CD4-positive, alpha-beta T cell treated with Interleukin-12 subunit alpha and Interleukin-12 subunit beta, for 1 hour (primary cell): ENCODE results near the gene TNFAIP6.
A peak's percentile ranks its signal among the peaks of the same experiment; 100 is the strongest.
"Not testable (repeated sequence)": the region's sequence is repeated elsewhere in the genome, so short reads cannot be mapped to it uniquely, and the experiment has no call there.

Experiments
- DNase-seq: peaks from one replicate; pipeline ENCODE4 v3.0.0-alpha.2; 2020

Gene TNFAIP6

DNA sequence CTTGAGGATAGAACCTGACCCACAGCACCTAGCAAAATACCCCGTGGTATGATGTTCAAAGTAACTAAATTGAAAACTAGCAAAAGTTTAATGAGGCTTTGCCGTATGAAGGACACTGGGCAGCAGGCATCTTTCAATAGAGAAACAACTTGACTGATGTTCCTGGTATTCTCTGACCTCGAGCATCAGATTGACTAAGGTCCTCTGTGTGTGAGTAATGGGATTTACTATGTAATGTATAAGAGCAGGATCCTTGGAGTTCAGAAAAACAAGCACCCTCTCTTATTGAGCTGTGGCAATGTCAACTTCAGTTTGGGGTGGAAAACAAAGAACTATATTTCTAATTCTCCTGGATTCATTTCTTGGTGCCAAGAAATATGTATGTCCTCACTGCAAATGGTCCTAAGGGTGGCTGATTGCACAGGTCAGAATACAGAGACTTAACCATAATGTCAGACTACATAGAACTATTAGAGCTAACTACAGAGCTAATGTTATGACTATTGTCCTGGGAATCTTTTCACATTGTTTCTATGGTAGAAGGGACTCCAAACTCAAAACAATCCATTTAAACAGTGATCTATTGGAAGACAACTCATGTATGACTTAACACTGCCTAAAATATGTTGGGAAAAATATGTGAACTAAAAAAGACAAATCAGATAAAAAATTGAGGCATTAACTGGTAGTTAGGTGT is 4.4 kb downstream of the TNFAIP6 start:
- no peak for DNase-seq

GRCh38 chr2:151363709-151364108 is 6.3 kb downstream of the TNFAIP6 start:
- DNase-seq, result peak; percentile 1

- no peak for DNase-seq
Measured at GRCh38 chr2:151367571-151367970, 10.2 kb downstream of the TNFAIP6 start.

DNA sequence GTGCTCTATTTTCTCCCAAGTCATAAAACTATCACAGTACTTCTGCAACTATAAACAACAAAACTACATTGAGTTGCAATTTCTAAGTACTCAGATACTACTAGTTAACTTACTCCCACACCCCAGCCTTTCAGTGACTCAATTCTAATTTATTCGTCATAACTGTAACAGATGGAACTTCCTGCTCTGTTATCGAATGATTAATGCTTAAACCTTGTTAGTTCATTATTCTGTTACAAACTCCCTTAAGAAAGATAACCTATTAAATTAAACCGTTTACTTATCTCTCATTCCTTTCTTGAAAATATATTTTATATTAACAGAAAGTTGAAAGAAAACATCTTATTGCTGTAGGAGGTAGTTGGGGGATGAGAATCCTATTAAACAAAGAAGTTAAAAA is 17.0 kb downstream of the TNFAIP6 start:
- no peak for DNase-seq

DNA sequence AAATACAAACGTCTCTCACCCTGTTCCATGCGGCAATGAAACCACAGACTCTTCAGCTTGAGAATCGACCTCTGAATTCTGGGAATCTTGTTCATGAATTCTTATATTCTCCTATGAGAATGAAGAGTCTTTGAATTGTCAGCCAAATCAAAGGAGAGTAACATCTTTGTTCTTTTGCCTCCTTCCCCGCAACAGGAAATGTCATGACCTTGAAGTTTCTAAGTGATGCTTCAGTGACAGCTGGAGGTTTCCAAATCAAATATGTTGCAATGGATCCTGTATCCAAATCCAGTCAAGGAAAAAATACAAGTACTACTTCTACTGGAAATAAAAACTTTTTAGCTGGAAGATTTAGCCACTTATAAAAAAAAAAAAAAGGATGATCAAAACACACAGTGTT is 21.8 kb downstream of the TNFAIP6 start:
- DNase-seq, result no peak

DNA sequence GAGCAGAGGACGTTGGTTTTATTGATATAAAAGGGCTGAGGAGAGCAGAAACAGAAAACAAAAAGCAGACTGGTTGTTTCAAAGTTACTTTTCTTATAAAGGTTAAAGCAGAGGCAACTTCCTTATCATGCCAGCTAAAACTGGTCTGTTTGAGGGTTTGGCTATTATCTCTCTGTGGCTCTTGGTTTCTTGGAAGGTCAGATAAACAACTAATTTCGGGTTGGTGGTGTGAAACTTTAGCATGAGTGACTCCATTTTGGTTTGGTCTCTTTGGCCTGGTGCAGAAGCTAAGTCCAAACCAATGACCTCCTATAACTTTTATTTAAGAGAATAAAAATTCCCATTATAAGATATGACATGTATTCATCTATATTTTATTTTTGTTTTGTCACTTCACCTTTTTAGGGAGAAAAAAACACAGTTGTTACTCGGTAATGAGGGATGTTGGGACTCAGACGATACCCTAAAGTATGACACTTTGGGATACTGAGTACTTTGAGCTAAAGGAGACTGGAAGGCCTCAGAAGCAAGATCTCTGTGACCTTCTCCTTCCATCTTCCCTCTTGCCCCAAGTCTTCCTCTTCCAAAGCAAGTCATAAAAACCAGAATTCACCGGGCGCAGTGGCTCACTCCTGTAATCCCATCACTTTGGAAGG is 23.3 kb downstream of the TNFAIP6 start:
- DNase-seq, result no peak

DNA sequence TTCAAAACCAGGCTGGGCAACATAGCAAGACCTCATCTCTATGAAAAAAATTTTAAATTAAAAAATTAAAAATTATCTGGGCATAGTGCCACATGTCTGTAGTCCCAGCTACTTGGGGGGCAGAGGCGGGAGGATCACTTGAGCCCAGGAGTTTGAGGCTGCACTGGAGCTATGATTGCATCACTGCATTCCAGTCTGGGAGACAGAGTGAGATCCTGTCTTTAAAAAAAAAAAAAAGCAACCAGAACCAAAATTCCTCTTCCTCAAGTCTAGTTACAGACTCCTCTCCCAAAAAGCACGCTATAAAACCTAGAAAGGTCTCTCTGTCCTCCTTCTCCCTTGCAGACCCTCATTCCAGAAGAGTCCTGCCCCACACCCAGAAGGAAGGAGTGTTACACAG is 23.9 kb downstream of the TNFAIP6 start:
- no peak for DNase-seq

- DNase-seq, result no peak
Measured at GRCh38 chr2:151388011-151388410, 30.6 kb downstream of the TNFAIP6 start.

DNA sequence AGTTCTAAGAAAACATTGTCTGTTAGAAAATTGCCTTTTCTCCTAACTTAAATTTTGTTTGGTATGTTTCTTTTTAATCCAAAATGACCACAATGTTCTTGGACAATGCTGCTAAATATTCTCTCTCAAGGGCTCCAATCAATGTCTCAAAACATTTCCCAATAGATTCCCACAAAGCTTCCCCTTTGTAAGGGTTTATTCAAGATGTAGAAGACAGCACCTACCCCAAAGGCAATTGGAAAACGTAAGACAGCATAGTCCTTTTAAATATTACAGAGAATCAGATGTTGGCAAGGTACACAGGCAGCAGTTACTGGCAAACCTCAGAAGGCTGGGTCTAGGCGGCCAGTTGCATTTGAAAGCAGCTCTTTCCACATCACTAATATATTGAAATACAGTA is 34.0 kb downstream of the TNFAIP6 start:
- DNase-seq, result no peak

GRCh38 chr2:151394509-151394908 is 37.1 kb downstream of the TNFAIP6 start:
- DNase-seq, result no peak

GRCh38 chr2:151395509-151396374 is 38.4 kb downstream of the TNFAIP6 start:
- no peak for DNase-seq

- no peak for DNase-seq
Measured at GRCh38 chr2:151399981-151400380, 42.6 kb downstream of the TNFAIP6 start.

DNA sequence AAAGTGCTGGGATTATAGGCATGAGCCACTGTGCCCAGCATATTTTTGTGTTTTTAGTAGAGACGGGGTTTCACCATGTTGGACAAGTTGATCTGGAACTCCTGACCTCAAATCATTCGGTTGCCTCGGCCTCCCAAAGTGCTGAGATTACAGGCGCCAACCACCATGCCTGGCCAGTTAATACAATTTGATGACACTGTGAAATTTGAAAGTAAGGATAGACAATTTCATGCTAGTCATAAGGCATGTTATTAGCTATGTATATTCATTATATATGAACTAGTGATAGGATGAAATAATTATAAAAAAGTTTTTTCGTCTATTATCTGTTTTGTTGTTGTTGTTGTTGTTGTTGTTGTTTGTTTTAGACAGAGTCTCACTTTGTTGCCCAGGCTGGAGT is 43.8 kb downstream of the TNFAIP6 start:
- DNase-seq, result no peak

- DNase-seq, result no peak
Measured at GRCh38 chr2:151403914-151404313, 46.5 kb downstream of the TNFAIP6 start.

- DNase-seq, result no peak
Measured at GRCh38 chr2:151405376-151405775, 48.0 kb downstream of the TNFAIP6 start.

DNA sequence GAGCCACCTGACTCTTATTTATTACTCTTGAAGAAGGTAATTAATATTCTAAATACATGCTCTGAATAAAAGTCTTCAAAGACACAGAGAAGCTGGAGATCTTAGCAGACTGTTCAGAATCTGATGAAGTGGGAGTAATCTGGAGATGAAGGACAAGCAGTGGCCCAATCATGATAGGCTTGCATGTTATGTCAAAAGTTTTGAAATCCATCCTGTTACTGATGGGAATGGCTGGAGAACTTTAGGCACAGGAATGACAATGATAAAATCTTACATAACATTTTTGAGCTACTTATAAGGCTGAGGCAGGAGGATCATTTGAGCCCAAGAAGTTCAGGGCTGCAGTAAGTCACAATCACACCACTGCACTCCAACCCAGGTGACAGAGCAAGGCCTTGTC is 49.9 kb downstream of the TNFAIP6 start:
- no peak for DNase-seq

DNA sequence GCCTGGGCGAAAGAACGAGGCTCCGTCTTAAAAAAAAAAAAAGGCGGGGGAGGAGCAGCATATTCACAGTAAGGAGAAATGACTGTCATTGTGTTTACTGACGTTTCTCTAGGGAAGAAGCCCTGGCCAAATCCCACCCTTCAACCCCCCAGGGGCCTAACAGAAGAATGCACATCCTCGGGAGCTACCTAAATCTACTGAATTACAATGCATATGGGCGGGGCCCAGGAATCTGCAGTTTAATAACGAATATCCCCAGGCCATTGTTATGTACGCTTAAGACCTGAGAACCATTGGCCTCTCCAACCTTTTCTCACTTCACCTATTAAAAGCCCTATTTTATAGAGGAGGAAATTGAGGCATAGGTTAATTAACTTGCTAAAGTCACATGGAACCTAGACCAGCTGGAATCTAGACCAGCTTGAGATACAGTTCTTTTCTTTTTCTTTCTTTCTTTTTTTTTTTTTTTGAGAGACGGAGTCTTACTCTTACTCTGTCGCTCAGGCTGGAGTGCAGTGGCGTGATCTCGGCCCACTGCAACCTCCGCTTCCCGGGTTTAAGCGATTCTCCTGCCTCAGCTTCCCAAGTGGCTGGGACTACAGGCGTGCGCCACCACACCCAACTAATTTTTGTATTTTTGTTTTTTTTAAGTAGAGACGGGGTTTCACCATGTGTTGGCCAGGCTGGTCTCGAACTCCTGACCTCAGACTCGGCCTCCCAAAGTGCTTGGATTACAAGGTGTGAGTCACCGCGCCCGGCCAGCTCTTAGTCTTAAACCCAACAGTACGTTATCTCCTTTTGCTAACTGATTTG is 51.6 kb downstream of the TNFAIP6 start:
- DNase-seq, result no peak

DNA sequence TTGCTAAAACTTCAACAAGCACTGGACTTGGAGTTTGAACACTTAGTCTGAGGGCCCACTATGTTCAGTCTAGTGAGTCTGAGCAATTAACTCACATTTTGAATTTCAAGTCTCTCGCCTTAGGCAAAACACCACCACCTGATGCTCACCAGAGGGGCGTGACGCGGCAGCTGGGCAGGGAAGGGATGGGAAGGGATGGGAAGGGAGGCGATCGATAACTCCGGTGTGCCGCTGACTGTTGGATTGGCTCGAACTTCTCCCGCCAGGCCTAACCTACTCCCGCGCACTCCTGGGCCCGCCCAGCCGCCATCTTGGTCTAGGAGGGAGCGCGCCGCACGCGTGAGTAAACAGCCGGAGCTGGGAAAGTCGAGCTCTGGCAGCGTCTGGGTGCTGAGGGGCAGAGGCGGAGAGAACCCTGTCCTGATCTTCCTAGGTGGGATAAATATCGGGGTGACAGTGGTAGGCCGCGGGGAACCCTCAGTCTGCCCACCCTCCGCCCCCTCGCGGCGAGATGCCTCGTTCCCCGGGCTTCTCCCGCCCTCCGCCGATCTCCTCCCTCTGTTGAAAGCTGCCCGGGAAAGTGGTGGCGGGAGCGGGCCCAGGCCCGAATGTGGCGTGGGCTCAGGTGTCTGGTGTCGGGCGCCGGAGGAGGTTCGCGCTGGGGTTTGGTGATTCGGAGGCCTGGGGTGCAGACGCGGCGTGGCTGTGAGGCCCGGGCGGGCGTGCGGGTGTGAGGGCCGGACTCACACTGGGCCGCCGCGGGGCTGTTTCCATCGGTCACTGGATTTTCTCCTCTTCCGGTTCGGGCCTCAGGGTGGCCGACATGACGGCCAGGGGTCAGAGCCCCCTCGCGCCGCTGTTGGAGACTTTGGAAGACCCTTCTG is 52.5 kb downstream of the TNFAIP6 start, which contains the start of gene RIF1:
Gene RIF1 (plus strand): TSS at position 302 of the 884 bp plus-strand sequence. CDS start 522 bp downstream, at position 824.
- DNase-seq, result peak; percentile 77

GRCh38 chr2:151410485-151410834 is 53.1 kb downstream of the TNFAIP6 start:
- DNase-seq, result peak; percentile 42

GRCh38 chr2:151417650-151418049 is 60.3 kb downstream of the TNFAIP6 start:
- no peak for DNase-seq

GRCh38 chr2:151421681-151422080 is 64.3 kb downstream of the TNFAIP6 start:
- not testable (repeated sequence) for DNase-seq

DNA sequence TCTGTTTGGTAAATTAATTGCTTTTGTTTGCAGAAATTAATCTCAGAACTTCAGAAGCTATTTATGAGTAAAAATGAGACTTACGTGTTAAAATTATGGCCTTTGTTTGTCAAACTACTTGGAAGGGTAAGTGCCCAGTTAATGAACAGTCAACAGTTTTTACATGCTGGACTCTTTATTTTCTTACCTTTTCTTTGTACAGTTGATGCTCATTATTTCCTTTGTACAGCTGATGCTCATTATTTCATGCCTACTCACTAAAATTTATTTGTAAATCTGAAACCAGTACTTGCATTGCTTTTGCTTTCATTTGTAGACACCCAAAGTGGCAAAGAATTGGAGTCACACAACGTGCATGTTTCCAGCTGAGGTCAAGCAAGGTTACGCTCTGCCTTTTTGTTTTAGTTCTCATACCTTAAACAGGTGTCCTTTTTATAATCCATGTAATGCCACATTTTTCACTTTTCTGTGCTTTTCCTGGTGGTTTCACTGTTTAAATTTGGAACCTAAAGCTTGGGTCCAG is 65.6 kb downstream of the TNFAIP6 start:
- no peak for DNase-seq
